ENCODE measurements around the gene KLHL17. TPM values are rescaled to one million over a fixed set of nuclear protein-coding genes. Genes with fewer than 3 reads are reported as not detected.
A peak's percentile ranks its signal among the peaks of the same experiment; 100 is the strongest.

Gene KLHL17
- total RNA-seq, 1 donor from 2014 or later: 15.1 TPM

GRCh38 chr1:941588-942383, 18.6 kb upstream of the KLHL17 start:
- no peak for TF ChIP-seq CTCF (IDR thresholded peaks at IDR 0.05)
- ATAC-seq (ENCODE audit: low read depth) (peak; percentile 33), DNase-seq (peak; percentile 41)
- H3K9me3 Mint-ChIP-seq: no peaks in the 10 kb centered on the region
- ChIA-PET CTCF (no interaction called here), POLR2A (interaction anchor here (0.5 to 1.2 kb wide), 5 partner anchors 25 to 563 kb away, joined by 3 to 6 read pairs (median 4); partner anchors contain the start of genes AURKAIP1 and PLEKHN1)
- peaks cover 11% of the 10 kb centered on the region for H3K4me1 Mint-ChIP-seq
- intact Hi-C loops (cut with micrococcal nuclease): loop anchor here (5.0 kb wide), 1 partner anchor 34 kb away; no protein-coding TSS in a partner anchor
- peaks cover 19% of the 10 kb centered on the region for H3K36me3 Mint-ChIP-seq (ENCODE audit: low read depth)
- H3K4me3 Mint-ChIP-seq: peak overlapping the region; percentile 80
- no peak overlapping the region for H3K27ac Mint-ChIP-seq
- peaks cover 19% of the 10 kb centered on the region for H3K27me3 Mint-ChIP-seq

- Mint-ChIP-seq H3K27ac (no peak overlapping the region), H3K4me1 (peaks cover 11% of the 10 kb centered on the region), H3K4me3 (no peak overlapping the region), H3K36me3 (ENCODE audit: low read depth) (peaks cover 25% of the 10 kb centered on the region), H3K9me3 (no peaks in the 10 kb centered on the region), H3K27me3 (peaks cover 18% of the 10 kb centered on the region)
- ChIA-PET CTCF (no interaction called here), POLR2A (interaction anchor here (0.6 to 1.2 kb wide), 4 partner anchors 24 to 433 kb away, joined by 3 to 6 read pairs (median 4); partner anchors contain the start of genes AURKAIP1 and PLEKHN1)
- intact Hi-C loops (cut with micrococcal nuclease): loop anchor here (5.0 kb wide), 1 partner anchor 35 kb away; no protein-coding TSS in a partner anchor
- DNase-seq (no peak), ATAC-seq (ENCODE audit: low read depth) (no peak)
- no peak for TF ChIP-seq CTCF (IDR thresholded peaks at IDR 0.05)
Measured at GRCh38 chr1:942411-942821, 18.0 kb upstream of the KLHL17 start.

GRCh38 chr1:942864-943533, 17.4 kb upstream of the KLHL17 start:
- ChIA-PET POLR2A (interaction anchor here (0.7 to 0.8 kb wide), 2 partner anchors 16 to 65 kb away, joined by 3 to 4 read pairs; partner anchors contain the start of gene NOC2L), CTCF (no interaction called here)
- DNase-seq (no peak), ATAC-seq (ENCODE audit: low read depth) (no peak)
- no peak for TF ChIP-seq CTCF (IDR thresholded peaks at IDR 0.05)
- Mint-ChIP-seq H3K9me3 (no peaks in the 10 kb centered on the region), H3K27ac (no peak overlapping the region), H3K4me3 (no peak overlapping the region), H3K27me3 (peaks cover 14% of the 10 kb centered on the region), H3K36me3 (ENCODE audit: low read depth) (peaks cover 26% of the 10 kb centered on the region), H3K4me1 (peaks cover 11% of the 10 kb centered on the region)
- intact Hi-C loops (cut with micrococcal nuclease): loop anchor here (5.0 kb wide), 1 partner anchor 36 kb away; no protein-coding TSS in a partner anchor

GRCh38 chr1:943545-944340, 16.6 kb upstream of the KLHL17 start:
- intact Hi-C loops (cut with micrococcal nuclease): loop anchor here (5.0 kb wide), 1 partner anchor 36 kb away; no protein-coding TSS in a partner anchor
- ChIA-PET CTCF (no interaction called here), POLR2A (interaction anchor here (0.8 kb wide), 1 partner anchor 15 kb away, joined by 3 read pairs; the partner anchor contains the start of gene NOC2L)
- no peak for TF ChIP-seq CTCF (IDR thresholded peaks at IDR 0.05)
- H3K27ac Mint-ChIP-seq: no peak overlapping the region
- ATAC-seq (ENCODE audit: low read depth) (no peak), DNase-seq (no peak)
- peaks cover 11% of the 10 kb centered on the region for H3K4me1 Mint-ChIP-seq
- peaks cover 33% of the 10 kb centered on the region for H3K36me3 Mint-ChIP-seq (ENCODE audit: low read depth)
- H3K9me3 Mint-ChIP-seq: no peaks in the 10 kb centered on the region
- H3K27me3 Mint-ChIP-seq: peaks cover 9% of the 10 kb centered on the region
- H3K4me3 Mint-ChIP-seq: no peak overlapping the region
